WTC11 (cell line): ENCODE results near the gene CIRBP.

Experiments
- CTCF ChIP-seq: fragments of 200-600 bp; IDR thresholded peaks from 2 replicates; pipeline ENCODE4 v1.8.0; 2022; ENCODE audit warnings: antibody characterized with exemption
- ETV6 ChIP-seq: sonication (generic); formaldehyde crosslinking; IDR thresholded peaks from 2 replicates; pipeline ENCODE4 v1.8.1; 2022; ENCODE audit warnings: mild to moderate bottlenecking, missing genetic modification reagents
- ZNF138 ChIP-seq: sonication (generic); formaldehyde crosslinking; conservative IDR thresholded peaks from 2 replicates; pipeline ENCODE4 v1.8.1; 2022; ENCODE audit warnings: mild to moderate bottlenecking, moderate library complexity, missing genetic modification reagents

GRCh38 chr19:1274081-1274851, 5.1 kb downstream of the CIRBP start:
- TF ChIP-seq CTCF = no peak
- no peak for TF ChIP-seq ETV6 (CRISPR knock-in tag)
- TF ChIP-seq ZNF138 = no peak
